WERI-Rb-1 (cell line): ENCODE measurements around the gene REN.

ENCODE experiments used
- DNase-seq: peaks from one replicate; pipeline ENCODE4 v3.0.0-alpha.2; 2020
- H3K27ac ChIP-seq: fragments of 250-450 bp; sonication (Bioruptor Pico); 2 replicates; pipeline ENCODE4 v1.5.1; 2020; ENCODE audit warnings: mild to moderate bottlenecking, moderate library complexity
- H3K27me3 ChIP-seq: fragments of 250-450 bp; sonication (Bioruptor Pico); 2 replicates; pipeline ENCODE4 v1.5.1; 2021; ENCODE audit warnings: mild to moderate bottlenecking, low read depth, moderate library complexity; ENCODE audit not compliant: insufficient read depth, severe bottlenecking
- H3K36me3 ChIP-seq: fragments of 250-450 bp; sonication (Bioruptor Pico); 2 replicates; pipeline ENCODE4 v1.5.1; 2020; ENCODE audit warnings: mild to moderate bottlenecking, moderate library complexity
- H3K4me3 ChIP-seq: 2 replicates; pipeline ENCODE4 v1.5.1; 2011; ENCODE audit warnings: low read depth, mild to moderate bottlenecking, control low read depth, low read length
- H3K9me3 ChIP-seq: fragments of 250-450 bp; sonication (Bioruptor Pico); 2 replicates; pipeline ENCODE4 v1.5.1; 2021; ENCODE audit warnings: mild to moderate bottlenecking, moderate library complexity; ENCODE audit not compliant: severe bottlenecking
- CTCF ChIP-seq: IDR thresholded peaks from 2 replicates; pipeline ENCODE4 v1.5.1; 2011; ENCODE audit warnings: low read depth, mild to moderate bottlenecking, control low read depth, inconsistent platforms, low read length

The REN gene

GRCh38 chr1:204115116-204115515 is 51.0 kb downstream of the REN start:
- Histone ChIP-seq H3K36me3 (no peaks in the 10 kb centered on the region), H3K9me3 (no peaks in the 10 kb centered on the region), H3K27ac (no peak overlapping the region), H3K27me3 (no peaks in the 10 kb centered on the region), H3K4me3 (no peak overlapping the region)
- DNase-seq = no peak
- TF ChIP-seq CTCF = no peak

DNA sequence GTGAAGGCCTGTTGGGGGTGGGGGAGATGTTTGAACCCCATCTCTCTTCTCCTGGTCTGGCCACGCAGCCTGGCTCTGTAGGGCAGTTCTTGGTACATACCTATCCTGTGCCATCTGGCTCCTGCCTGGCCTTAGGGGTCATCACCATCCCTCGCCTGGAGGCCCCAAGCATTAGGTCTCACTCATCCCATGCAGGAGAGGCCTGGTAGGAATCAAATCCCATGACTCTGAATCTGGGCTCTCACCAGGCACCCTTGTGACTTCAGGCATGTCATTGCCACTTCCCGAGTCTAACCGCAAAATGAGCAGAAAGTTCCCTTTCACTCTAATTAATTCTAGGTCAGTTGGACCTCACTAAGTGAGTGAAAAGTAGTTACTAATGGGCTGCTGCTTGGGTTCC is 51.5 kb downstream of the REN start:
- Histone ChIP-seq H3K27me3 (no peaks in the 10 kb centered on the region), H3K27ac (no peak overlapping the region), H3K36me3 (no peaks in the 10 kb centered on the region), H3K4me3 (no peak overlapping the region), H3K9me3 (no peaks in the 10 kb centered on the region)
- no peak for TF ChIP-seq CTCF
- DNase-seq = no peak

DNA sequence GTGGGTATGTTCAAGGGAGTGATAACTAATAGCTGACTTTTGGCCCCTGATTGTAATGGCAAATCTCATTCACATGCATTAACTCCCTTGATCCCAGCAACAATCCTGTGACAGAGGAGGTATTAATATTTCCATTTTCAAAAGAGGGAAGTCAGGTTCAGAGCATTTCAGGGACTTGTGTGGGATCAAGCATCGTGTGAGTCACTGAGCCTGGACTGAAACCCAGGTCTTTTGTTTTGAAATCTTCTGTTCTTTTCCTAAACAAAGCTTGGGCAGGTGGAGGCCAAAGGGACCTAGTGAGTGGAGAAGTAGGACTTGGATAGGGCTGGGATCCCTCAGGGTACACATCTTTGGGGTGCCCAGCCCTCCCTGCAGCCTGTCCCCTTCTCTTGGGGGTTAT is 52.2 kb downstream of the REN start:
- Histone ChIP-seq H3K27ac (no peak overlapping the region), H3K4me3 (no peak overlapping the region), H3K36me3 (no peaks in the 10 kb centered on the region), H3K9me3 (no peaks in the 10 kb centered on the region), H3K27me3 (no peaks in the 10 kb centered on the region)
- no peak for TF ChIP-seq CTCF
- no peak for DNase-seq

DNA sequence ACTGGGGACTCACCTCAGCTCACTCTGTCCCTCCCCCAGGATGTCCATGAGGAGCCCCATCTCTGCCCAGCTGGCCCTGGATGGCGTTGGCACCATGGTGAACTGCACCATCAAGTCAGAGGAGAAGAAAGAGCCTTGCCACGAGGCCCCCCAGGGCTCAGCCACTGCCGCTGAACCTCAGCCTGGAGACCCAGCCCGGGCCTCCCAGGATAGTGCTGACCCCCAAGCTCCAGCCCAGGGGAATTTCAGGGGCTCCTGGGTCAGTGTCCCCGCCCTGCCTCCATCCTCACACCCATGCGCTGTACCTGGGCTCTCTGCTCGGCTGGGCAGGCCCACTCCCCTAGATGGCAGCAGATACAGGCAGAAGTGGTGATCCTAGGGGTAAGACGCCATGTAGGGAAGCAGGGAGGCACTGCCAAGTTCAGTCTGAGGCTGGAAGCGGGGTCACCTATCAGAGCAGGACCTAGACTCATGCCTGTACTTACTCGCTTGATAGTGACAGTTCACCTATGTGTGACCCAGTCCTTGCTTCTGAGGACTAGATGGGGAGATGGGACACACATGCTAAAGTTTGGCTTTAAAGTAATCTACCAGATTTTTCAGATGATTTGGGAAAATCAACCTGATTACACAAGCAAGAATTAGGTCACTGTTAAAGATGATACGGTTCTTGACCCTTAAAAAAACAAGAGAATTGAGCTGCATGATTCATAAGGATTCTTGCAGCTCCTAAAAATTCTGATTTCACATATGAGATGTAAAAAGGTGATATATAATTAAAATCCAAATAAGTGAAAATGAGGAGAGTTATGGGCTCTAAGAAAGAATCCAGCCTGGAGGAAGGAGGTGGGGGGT is 53.0 kb downstream of the REN start:
- no peaks in the 10 kb centered on the region for H3K27me3 ChIP-seq

GRCh38 chr1:204110894-204111633 is 55.1 kb downstream of the REN start:
- no peaks in the 10 kb centered on the region for H3K36me3 ChIP-seq
- H3K27ac ChIP-seq = no peak overlapping the region

More for the DNA sequence above, 53.0 kb downstream of the REN start:
- peak; percentile 54 for DNase-seq
- TF ChIP-seq CTCF = peak; percentile 71
- Histone ChIP-seq H3K27ac (no peak overlapping the region), H3K9me3 (no peaks in the 10 kb centered on the region), H3K4me3 (no peak overlapping the region), H3K36me3 (no peaks in the 10 kb centered on the region)

More at GRCh38 chr1:204110894-204111633, 55.1 kb downstream of the REN start:
- no peaks in the 10 kb centered on the region for H3K9me3 ChIP-seq
- H3K4me3 ChIP-seq = no peak overlapping the region
- peaks cover under 1% of the 10 kb centered on the region for H3K27me3 ChIP-seq
- DNase-seq = no peak
- TF ChIP-seq CTCF = no peak
